HG03354 (cell line): ENCODE measurements around the gene CH25H.
"Not testable (repeated sequence)": the region's sequence is repeated elsewhere in the genome, so short reads cannot be mapped to it uniquely, and the experiment has no call there.

Experiments used
- ATAC-seq: cut with Tn5 transposase; IDR thresholded peaks from one replicate; pipeline ENCODE4 v1.9.1; 2021; ENCODE audit warnings: mild to moderate bottlenecking; ENCODE audit not compliant: unreplicated experiment, poor library complexity, severe bottlenecking

The CH25H gene

DNA sequence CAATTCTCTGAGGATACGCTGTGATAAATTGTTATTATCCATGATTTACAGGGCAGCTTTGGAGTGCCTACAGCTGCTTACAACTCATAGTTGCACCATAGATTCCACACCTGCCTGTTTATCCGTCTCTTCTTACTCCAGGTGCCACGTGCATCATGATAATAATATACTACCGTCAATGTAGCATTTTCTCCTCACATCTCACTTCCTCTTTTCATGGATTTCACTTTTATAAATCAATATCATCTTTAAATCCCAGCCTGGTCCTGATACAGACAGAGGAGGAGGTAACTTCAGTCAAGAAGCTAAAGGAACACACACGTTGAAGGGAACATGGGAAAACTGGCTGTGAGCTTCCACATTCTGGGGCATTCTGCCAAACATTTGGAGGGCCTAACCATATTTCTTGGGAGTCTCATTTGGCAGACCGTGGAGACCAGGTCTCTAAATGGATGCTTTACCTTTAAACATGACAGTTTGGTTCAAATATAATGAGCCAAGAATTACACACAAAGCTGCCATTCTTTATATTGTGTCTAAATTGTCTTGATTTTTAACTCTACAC is 2.4 kb downstream of the CH25H start:
- no peak for ATAC-seq

DNA sequence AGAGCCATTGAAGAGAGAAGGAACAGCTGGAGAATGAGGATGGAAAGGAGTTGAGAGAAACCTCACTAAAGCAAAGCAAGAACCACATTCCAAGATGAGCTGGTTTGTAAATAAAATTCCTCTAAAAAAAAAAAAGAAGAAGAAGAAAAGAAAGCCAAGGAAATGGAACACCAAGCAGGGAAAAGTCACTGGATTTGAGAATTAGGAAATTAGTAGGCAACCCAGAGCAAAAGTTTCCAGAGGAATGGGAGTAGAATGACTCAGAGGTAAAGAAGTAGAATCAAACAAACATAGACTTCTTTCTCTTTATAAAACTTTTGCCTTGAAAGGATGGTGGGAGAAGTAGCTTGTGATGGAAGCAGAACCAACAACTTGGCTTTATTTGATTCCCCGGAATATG is 3.9 kb downstream of the CH25H start:
- ATAC-seq: no peak

- no peak for ATAC-seq
Observed at GRCh38 chr10:89202033-89202425, 5.1 kb downstream of the CH25H start.

DNA sequence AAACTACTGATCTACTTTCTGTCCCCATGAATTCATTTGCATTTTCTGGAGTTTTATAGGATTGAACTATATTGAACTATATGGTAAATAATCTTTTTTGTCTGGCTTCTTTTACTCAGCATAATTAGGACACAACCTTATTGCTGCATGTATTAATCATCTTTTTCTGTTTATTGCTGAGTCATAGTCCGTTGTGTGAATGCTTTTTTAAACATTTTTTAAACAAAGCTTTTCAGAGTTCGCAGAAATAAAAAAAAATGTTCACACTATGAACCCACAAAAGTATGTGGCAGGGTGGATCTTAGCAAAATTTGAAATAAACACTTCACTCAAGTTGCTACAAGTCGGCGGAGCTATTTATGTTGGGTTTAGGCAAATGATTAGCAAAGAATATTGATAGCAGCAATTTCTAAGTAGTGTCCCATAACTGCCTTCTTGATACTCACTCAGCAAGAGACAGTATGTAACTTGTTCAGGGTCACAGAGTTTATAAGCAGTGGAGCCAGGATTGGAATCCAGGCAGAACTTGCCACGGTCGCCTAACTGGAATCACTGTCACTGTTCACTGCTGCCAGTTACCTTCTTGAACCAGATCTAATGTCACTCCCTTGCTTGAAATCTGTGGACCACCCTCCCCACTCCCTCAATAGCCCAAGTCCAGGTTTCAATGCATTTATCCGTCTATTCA is 5.6 kb downstream of the CH25H start:
- no peak for ATAC-seq

DNA sequence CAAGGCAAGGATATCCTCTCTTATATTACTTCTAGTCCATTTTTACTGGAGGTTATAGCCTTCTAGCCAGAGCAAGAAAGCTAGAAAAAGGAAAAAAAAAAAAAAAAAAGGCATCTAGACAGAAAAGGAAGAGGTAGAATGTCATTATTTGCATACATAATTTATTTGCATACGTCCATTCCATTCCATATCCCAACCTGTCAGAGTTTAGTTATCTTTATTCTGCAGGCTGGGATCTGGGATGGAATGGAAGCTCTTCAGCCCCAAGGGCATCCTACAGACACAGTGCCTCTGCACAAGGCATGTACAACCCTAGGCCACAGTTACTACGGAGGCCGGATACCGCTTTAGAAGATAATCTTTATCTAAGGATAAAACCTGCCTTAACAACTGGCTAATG is 9.6 kb downstream of the CH25H start:
- ATAC-seq: no peak

DNA sequence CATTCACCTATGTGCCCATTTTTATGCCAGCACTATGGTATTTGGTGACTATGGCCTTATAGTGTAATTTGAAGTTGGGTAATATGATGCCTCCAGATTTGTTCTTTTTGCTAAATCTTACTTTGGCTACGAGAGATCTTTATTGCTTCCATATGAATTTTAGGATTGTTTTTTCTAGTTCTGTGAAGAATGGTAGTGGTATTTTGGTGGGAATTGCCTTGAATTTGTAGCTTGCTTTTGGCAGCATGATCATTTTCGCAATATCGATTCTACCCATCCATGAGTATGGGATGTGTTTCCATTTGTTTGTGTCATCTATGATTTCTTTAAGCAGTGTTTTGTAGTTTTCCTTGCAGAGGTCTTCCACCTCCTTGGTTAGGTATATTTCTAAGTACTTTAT is 15.8 kb downstream of the CH25H start:
- ATAC-seq: not testable (repeated sequence)

DNA sequence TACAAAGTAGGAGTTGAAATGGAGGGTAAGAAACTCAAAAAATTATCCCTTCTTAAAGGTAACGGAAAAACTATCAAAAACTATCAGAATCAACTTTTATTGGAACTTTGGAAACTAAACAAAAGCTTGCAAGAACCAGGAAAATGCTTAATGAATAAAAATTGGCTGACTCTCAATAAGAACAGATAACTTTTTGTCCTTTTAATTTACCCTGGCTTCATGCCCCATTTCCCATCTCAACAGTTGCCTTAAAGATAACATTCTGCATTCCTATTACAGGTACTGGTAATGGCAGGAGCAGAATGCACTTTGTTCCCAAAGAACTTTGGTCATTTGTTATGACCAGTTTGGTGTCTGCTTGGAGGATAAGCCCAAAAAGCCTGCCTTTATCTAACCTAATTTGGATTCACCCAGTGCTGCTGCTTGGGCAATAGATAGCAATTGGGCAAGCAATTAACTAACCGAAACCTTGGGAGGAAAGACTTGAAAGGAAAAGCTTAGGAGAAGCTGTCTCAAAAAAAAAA is 17.8 kb downstream of the CH25H start:
- ATAC-seq: no peak

DNA sequence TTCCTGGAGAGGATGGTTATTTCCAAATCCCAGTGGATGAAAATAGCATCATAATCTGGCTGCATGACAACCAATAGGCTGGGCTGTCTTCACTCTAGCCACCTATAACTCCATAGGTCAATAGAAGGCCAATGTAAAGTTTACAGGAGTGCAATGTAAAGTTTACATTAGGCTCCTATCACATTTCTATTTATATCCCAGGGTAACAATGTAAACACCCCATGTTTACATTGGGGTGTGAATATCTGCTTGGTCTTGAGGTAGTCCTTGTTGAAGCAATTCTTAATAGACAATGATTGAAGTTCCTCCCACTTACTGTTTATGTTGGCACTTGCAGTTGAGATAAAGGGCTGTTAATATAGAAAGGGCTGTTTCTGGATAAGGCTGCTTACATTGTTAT is 21.5 kb downstream of the CH25H start:
- ATAC-seq: no peak

DNA sequence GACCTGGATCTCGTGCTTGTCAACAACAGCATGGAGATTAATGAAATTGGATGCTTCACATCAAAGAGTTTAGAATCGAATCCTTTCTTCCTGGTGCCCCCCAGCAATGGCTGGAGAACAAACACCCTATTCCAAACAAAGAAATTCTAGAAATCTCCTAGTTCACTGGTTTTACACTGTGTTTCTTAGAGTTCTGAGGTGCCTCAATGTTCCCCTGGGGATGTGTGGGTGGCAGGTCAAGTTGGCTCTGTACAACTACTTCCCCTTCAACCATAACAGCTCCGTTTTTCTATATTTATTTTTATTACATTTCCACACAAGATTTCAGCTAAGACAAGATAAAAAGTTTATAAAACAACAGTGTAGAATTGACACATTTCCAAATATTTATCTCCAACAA is 22.5 kb downstream of the CH25H start:
- ATAC-seq: no peak

DNA sequence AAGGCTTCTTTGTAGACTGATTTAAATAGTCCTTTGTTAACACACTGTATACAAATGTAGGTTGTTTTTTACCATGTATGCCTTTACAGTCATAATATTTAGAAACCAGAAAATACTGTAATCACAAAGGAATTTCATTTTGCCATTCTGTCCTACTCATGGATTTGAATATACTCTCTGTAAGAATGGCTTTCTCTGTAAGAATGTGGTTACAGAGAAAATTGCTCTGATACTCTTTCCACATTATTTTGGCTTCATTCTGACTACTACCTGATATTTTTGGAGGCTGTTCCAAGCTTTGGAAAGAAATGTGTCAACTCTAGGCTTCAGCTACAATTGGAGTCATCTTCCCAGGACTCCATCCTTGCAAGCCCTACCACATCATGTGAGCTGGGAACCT is 23.5 kb downstream of the CH25H start:
- ATAC-seq: no peak

DNA sequence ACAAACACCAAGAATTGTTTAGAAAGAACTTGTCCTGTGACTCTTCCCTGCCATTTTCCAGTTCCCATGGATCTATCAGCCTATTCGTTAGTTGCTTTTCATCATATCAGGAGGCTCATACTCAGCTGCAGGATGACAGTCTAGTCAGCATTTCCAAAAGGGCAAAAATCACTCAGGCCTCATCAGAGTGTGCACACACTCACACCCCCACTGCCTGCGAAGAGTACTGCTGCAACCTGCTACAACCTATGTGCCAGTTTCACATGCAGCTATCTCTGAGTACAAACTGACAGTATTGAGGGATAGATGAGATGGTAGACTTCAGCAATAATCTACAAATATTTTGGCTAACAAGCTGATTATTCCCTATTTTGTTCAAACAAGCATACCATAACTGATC is 24.2 kb downstream of the CH25H start:
- no peak for ATAC-seq

DNA sequence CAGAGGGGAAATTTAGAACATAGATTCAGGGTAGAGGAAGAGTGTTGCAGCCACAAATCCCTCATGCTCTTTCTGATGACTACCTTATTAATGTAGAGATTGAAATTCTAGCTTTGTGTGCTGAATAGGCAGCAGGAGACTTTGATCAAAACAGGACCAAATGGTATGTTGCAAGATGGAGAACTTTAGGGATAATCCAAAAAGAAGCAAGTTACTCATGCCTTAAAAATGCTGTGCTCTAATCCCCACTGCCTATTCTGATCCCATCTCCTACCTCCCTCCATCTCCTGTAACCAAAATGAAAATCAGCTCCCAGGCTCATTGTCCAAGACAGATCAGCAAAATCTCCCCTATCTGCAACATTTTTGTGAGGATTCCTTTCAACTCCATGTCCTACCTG is 31.3 kb downstream of the CH25H start:
- no peak for ATAC-seq

GRCh38 chr10:89173075-89173474 is 34.0 kb downstream of the CH25H start:
- no peak for ATAC-seq

- no peak for ATAC-seq
Observed at GRCh38 chr10:89171996-89172395, 35.1 kb downstream of the CH25H start.

DNA sequence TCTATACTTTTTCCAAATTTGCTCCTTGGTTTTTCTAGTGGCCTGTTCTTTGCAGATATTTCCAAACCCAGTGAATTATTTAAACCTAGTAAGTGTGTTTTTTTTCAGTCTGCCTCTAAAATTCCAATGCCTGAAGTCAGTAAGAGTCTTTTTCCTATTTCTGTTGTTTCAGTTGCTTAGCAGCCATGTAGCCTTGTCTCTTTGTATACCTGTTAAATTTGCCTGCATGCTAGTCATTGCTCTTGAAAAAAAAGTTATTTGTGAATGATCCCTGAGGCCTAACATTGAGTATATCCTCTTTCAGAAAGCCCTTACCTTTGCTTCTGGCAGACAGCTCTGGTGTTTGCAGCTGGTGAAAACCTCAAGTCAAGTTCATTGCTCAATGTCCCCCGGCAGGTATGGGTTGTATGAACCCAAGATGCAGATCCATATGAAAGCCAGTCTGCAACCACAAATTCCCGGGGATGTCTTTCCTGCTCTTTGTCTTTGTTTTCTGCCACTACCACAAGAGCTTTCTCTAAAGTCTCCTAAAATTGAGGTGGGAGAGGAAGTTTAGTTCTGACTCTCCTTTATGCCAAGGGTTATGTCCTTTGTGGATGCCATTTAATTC is 35.7 kb downstream of the CH25H start:
- no peak for ATAC-seq

GRCh38 chr10:89168354-89168900 is 38.7 kb downstream of the CH25H start:
- ATAC-seq: not testable (repeated sequence)

DNA sequence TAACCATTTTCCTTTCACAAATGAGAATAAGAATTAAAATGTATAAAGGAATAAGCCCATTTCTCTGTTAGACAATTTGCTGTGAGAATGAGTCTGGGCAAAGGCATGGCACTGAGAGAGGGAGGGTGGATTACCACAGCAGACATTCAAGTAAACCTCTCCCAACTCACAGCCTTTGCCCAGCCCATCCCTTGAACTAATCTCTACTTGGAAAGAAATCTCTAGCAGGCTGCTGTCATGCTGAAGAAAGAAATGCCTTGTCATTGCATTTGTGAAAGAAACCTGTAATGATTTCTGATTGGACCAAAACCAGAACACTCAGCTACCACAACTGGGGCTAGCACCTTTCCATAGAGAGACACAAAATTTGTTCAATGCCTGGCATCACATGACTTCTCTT is 39.2 kb downstream of the CH25H start:
- ATAC-seq: no peak

- ATAC-seq: no peak
Observed at GRCh38 chr10:89165923-89166322, 41.2 kb downstream of the CH25H start.

DNA sequence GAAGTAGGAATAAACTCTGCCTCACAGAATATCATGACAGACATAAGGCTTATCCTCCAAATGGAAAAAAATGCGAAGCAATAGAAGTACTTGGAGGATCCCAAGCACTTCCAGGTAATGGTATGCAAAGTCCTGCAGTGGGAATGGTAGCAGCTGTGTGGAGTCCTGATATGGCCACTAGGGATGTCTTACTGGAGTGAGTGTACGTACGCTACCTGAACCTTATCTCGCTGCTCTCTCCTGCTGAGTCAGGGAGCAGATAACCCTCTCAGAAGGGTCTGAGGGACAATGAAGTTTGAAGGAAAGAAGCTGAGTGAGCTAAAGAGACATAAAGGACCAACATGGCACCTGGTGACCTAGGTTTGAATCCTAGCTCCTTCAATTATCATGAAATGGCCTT is 42.2 kb downstream of the CH25H start:
- no peak for ATAC-seq

DNA sequence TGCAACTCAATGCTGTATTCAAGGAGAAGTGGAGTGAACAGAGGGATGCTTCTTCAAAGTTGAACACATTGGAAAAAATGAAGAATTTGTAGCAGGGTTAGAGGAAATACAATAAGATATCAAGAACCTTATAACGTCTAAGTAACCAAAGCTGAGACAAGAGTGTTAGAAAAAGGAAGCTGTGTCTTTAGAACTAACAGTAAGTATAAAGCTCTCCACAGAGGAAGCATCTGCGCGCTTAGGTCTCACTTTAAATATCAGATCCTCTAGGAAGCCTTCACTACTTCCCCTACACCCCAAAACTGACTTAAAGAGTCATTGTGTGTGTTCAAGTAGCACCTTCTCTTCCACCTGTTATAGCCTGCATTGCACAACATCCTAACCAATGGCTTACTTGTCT is 43.0 kb downstream of the CH25H start:
- peak; percentile 17 for ATAC-seq
